SK-N-SH (cell line): ENCODE results near the gene LPIN1. TPM values are rescaled to one million over a fixed set of nuclear protein-coding genes. Genes with fewer than 3 reads are reported as not detected.

ENCODE experiments used
- CTCF ChIA-PET: fragments of 300-600, 350-600 bp; formaldehyde crosslinking; extraction: SDS; loops from one replicate; lab custom pipeline; 2021; lab: Yijun Ruan, JAX
- POLR2A ChIA-PET: fragments of 350-600 bp; sonication (Branson Sonifier 250); formaldehyde crosslinking; extraction: SDS; loops from one replicate; lab custom pipeline; 2020; ENCODE audit warnings: antibody characterized with exemption, inconsistent platforms; lab: Yijun Ruan, JAX
- DNase-seq: peaks from one replicate; pipeline ENCODE4 v3.0.0; 2012
- H2AFZ ChIP-seq: fragments of 200-600 bp; sonication (generic); 2 replicates; pipeline ENCODE4 v1.8.1; 2016; ENCODE audit warnings: antibody characterized with exemption, mild to moderate bottlenecking, low read depth
- H3F3A ChIP-seq: fragments of 200-600 bp; sonication (generic); replicated peaks from 2 replicates; pipeline ENCODE3; 2016; ENCODE audit warnings: antibody characterized with exemption, mild to moderate bottlenecking; ENCODE audit not compliant: insufficient read depth
- H3K27ac ChIP-seq, 2 experiments: fragments of 200-500 bp in 1 of 2; fragments of 200-600 bp in 1 of 2; sonication (Bioruptor generic) in 1 of 2; sonication (generic), shearing (Covaris generic) in 1 of 2; 2 replicates each; pipeline versions ENCODE4 v1.5.1 to v1.6.1; 2014 to 2016; ENCODE audit warnings: low read depth in 2 of 2, inconsistent platforms in 1 of 2, low read length in 1 of 2, mild to moderate bottlenecking in 1 of 2, mixed read lengths in 1 of 2
- H3K27me3 ChIP-seq: fragments of 200-600 bp; sonication (generic), shearing (Covaris generic); 2 replicates; pipeline ENCODE4 v1.6.1; 2016; ENCODE audit warnings: mixed run types; ENCODE audit not compliant: insufficient read depth
- H3K36me3 ChIP-seq, 2 experiments: fragments of 200-500 bp in 1 of 2; fragments of 200-600 bp in 1 of 2; sonication (Bioruptor generic) in 1 of 2; sonication (generic) in 1 of 2; replicated peaks in 1 of 2; 2 replicates each; pipeline versions ENCODE3 to v1.5.1; 2014 to 2016; ENCODE audit warnings: low read length in 1 of 2, mild to moderate bottlenecking in 1 of 2; ENCODE audit not compliant: insufficient read depth in 2 of 2, control insufficient read depth in 1 of 2
- H3K4me1 ChIP-seq, 2 experiments: fragments of 200-500 bp in 1 of 2; fragments of 200-600 bp in 1 of 2; sonication (Bioruptor generic) in 1 of 2; sonication (generic), shearing (Covaris generic) in 1 of 2; 2 replicates each; pipeline versions ENCODE4 v1.5.1 to v1.6.1; 2014 to 2016; ENCODE audit warnings: low read depth in 1 of 2, low read length in 1 of 2, mixed run types in 1 of 2; ENCODE audit not compliant: insufficient read depth in 2 of 2, control insufficient read depth in 1 of 2
- H3K4me2 ChIP-seq: fragments of 200-600 bp; sonication (generic), shearing (Covaris generic); 2 replicates; pipeline ENCODE4 v1.6.1; 2017; ENCODE audit warnings: mixed run types
- H3K4me3 ChIP-seq, 2 experiments: fragments of 200-500 bp in 1 of 2; fragments of 200-600 bp in 1 of 2; sonication (Bioruptor generic) in 1 of 2; sonication (generic), shearing (Covaris generic) in 1 of 2; 2 replicates each; pipeline versions ENCODE4 v1.5.1 to v1.8.1; 2014 to 2016; ENCODE audit warnings: low read depth in 2 of 2, inconsistent platforms in 1 of 2, low read length in 1 of 2, mild to moderate bottlenecking in 1 of 2, mixed read lengths in 1 of 2, moderate library complexity in 1 of 2
- H3K79me2 ChIP-seq: fragments of 200-600 bp; sonication (generic); 2 replicates; pipeline ENCODE4 v1.8.1; 2017; ENCODE audit warnings: mild to moderate bottlenecking; ENCODE audit not compliant: insufficient read depth
- H3K9ac ChIP-seq: fragments of 200-600 bp; sonication (generic); 2 replicates; pipeline ENCODE4 v1.6.1; 2017; ENCODE audit warnings: mixed run types
- H3K9me2 ChIP-seq: fragments of 200-600 bp; sonication (generic); 2 replicates; pipeline ENCODE4 v1.6.1; 2017; ENCODE audit warnings: mixed run types
- H3K9me3 ChIP-seq: fragments of 200-600 bp; sonication (generic); 2 replicates; pipeline ENCODE4 v1.6.1; 2017; ENCODE audit warnings: mixed run types, mild to moderate bottlenecking, moderate library complexity
- H4K20me1 ChIP-seq: fragments of 200-600 bp; sonication (generic); 2 replicates; pipeline ENCODE4 v1.6.1; 2017; ENCODE audit warnings: mild to moderate bottlenecking, mixed run types; ENCODE audit not compliant: insufficient read depth
- ELF1 ChIP-seq: IDR thresholded peaks from 2 replicates; pipeline ENCODE4 v1.4.0; 2012
- EP300 ChIP-seq, 2 experiments: IDR thresholded peaks; 2 replicates each; pipeline versions ENCODE4 v1.4.0 to v1.6.1; 2012; ENCODE audit warnings: borderline replicate concordance in 1 of 2, low read depth in 1 of 2, low read length in 1 of 2
- FOSL2 ChIP-seq: IDR thresholded peaks from 2 replicates; pipeline ENCODE4 v1.4.0; 2012; ENCODE audit warnings: low read depth, mild to moderate bottlenecking, moderate library complexity, borderline replicate concordance
- GABPA ChIP-seq: IDR thresholded peaks from 2 replicates; pipeline ENCODE4 v1.4.0; 2012; ENCODE audit warnings: low read depth, mild to moderate bottlenecking
- JUND ChIP-seq: IDR thresholded peaks from 2 replicates; pipeline ENCODE4 v1.4.0; 2012
- MEF2A ChIP-seq: IDR thresholded peaks from 2 replicates; pipeline ENCODE4 v1.4.0; 2012; ENCODE audit warnings: low read depth, borderline replicate concordance
- MXI1 ChIP-seq: IDR thresholded peaks from 2 replicates; pipeline ENCODE4 v1.6.1; 2012; ENCODE audit warnings: mild to moderate bottlenecking, low read depth, low read length, improper control_type of control experiment
- POLR2AphosphoS5 ChIP-seq: IDR thresholded peaks from 2 replicates; pipeline ENCODE4 v1.6.1; 2012; ENCODE audit warnings: low read depth, low read length
- RCOR1 ChIP-seq: fragments of 150-350 bp; IDR thresholded peaks from 2 replicates; pipeline ENCODE4 v1.6.1; 2017; ENCODE audit warnings: antibody characterized with exemption, low read length
- RXRA ChIP-seq: IDR thresholded peaks from 2 replicates; pipeline ENCODE4 v1.4.0; 2012; ENCODE audit warnings: low read depth, mild to moderate bottlenecking, borderline replicate concordance
- SMC3 ChIP-seq: IDR thresholded peaks from 2 replicates; pipeline ENCODE4 v1.6.1; 2012; ENCODE audit warnings: low read depth, low read length, improper control_type of control experiment
- TCF12 ChIP-seq: IDR thresholded peaks from 2 replicates; pipeline ENCODE4 v1.4.0; 2012
- YY1 ChIP-seq: IDR thresholded peaks from 2 replicates; pipeline ENCODE4 v1.4.0; 2012; ENCODE audit warnings: low read depth, mild to moderate bottlenecking
- WGBS: methylation state at CpG from one replicate; pipeline ENCODE4 v1.1.6; 2017; ENCODE audit warnings: low lambda C conversion rate; 5-methylcytosine and 5-hydroxymethylcytosine counted together
- polyA plus RNA-seq, 3 experiments: library from polyadenylated mRNA; depleted of rRNA; stranded (reverse); fragments of >200 nt; gene quantifications; 2 replicates each; pipeline ENCODE4 v1.2.3, GENCODE V29; 2012
- TF ChIP-seq, protein P1 (sequence below): IDR thresholded peaks from 2 replicates; pipeline ENCODE4 v1.4.0; 2012; ENCODE audit warnings: low read depth
- TF ChIP-seq, protein P2 (sequence below): IDR thresholded peaks from 2 replicates; pipeline ENCODE4; 2012
- TF ChIP-seq, protein P3 (sequence below): fragments of 200-600 bp; sonication (generic); IDR thresholded peaks from 2 replicates; pipeline ENCODE4 v1.6.1; 2017; ENCODE audit warnings: antibody characterized with exemption, mild to moderate bottlenecking, moderate library complexity
- TF ChIP-seq, protein P4 (sequence below): fragments of 150-350 bp; IDR thresholded peaks from 2 replicates; pipeline ENCODE4 v1.6.1; 2016; ENCODE audit warnings: mild to moderate bottlenecking, low read depth, low read length
- TF ChIP-seq, protein P5 (sequence below): IDR thresholded peaks from 2 replicates; pipeline ENCODE4 v1.4.0; 2012; ENCODE audit warnings: low read depth, borderline replicate concordance
- TF ChIP-seq, protein P6 (sequence below): fragments of 150-350 bp; IDR thresholded peaks from 2 replicates; pipeline ENCODE4 v1.6.1; 2017; ENCODE audit warnings: antibody characterized with exemption, low read length, low read depth, borderline replicate concordance

The LPIN1 gene
- polyA plus RNA-seq, 1 of the 3 experiments (the other 2 are of a cell fraction) = 22.1 TPM

DNA sequence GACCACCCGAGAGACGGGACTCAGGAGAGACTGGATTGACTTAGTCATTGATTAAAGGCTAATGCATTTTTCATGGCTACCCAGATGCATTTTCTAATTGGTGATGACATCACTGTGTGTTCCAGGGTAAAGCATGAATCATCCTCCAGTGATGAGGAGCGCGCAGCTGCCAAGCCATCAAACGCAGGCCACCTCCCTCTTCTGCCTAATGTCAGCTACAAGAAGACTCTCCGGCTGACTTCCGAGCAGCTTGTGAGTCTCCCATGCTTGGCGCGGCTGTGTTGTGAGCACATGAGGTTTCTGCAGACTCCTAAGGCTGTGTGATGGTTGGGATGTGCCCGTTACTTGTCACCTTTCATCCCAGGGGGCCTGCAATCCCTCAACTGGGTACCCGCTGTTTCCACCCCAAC is 56.4 kb downstream of the LPIN1 start:
- no peaks in the 10 kb centered on the region for H4K20me1 ChIP-seq
- H3K9ac ChIP-seq = no peak overlapping the region
- WGBS = 68% methylated on average over 9 of the region's 11 CpGs
- H3K36me3 ChIP-seq = peaks cover 40 to 78% of the 10 kb centered on the region in 2 experiments
- no peaks in the 10 kb centered on the region for H3F3A ChIP-seq
- peak overlapping the region in 1 of 2 experiments; percentile 8; a peak in 2 of 4 replicates for H3K27ac ChIP-seq
- no peaks in the 10 kb centered on the region for H3K27me3 ChIP-seq
- H3K9me2 ChIP-seq = no peaks in the 10 kb centered on the region
- H3K9me3 ChIP-seq = no peaks in the 10 kb centered on the region
- no peak overlapping the region for H3K4me3 ChIP-seq
- TF ChIP-seq GABPA = no peak
- no peak for TF ChIP-seq EP300 (IDR thresholded peaks at IDR 0.05; ENCODE audit: borderline replicate concordance in 1 of 2, low read depth in 1 of 2, low read length in 1 of 2)
- TF ChIP-seq, protein P1, sequence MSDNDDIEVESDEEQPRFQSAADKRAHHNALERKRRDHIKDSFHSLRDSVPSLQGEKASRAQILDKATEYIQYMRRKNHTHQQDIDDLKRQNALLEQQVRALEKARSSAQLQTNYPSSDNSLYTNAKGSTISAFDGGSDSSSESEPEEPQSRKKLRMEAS = peak; percentile 27; the same call in 1 of the 2 replicates
- peak; percentile 81; the same call in 1 of the 2 replicates for TF ChIP-seq FOSL2
- TF ChIP-seq JUND = peak; percentile 75
- TF ChIP-seq TCF12 = peak; percentile 78
- TF ChIP-seq, protein P2, sequence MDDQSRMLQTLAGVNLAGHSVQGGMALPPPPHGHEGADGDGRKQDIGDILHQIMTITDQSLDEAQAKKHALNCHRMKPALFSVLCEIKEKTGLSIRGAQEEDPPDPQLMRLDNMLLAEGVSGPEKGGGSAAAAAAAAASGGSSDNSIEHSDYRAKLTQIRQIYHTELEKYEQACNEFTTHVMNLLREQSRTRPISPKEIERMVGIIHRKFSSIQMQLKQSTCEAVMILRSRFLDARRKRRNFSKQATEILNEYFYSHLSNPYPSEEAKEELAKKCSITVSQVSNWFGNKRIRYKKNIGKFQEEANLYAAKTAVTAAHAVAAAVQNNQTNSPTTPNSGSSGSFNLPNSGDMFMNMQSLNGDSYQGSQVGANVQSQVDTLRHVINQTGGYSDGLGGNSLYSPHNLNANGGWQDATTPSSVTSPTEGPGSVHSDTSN = peak; percentile 86
- peaks cover 6 to 8% of the 10 kb centered on the region in 2 experiments; a peak in 1 of 4 replicates for H3K4me1 ChIP-seq
- H2AFZ ChIP-seq = no peak overlapping the region
- DNase-seq = no peak
- POLR2A ChIA-PET = no interaction called here
- H3K79me2 ChIP-seq = no peaks in the 10 kb centered on the region
- CTCF ChIA-PET = interaction anchor here (0.6 to 5.6 kb wide), 7 partner anchors 14 to 579 kb away, joined by 3 to 48 read pairs (median 7); no protein-coding TSS in a partner anchor
- no peak overlapping the region for H3K4me2 ChIP-seq

DNA sequence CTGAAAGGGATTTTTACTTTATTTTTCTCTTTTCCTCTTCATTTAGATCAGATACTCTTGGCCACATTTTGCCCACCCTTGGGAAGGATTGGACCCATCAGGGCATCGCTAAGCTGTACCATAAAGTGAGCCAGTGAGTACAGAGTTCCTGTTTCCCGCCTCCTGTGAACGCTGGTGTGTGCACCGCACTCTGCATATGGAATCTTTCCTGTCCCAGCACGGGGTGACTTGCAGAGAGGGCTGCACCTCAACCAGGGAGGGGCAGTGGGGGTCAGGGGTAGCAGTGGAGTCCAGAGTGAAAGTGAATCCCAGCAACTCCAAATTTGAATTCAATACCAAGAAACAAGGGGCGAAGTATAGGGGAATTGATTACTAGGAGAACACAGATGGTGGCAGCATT is 58.6 kb downstream of the LPIN1 start:
- no peak overlapping the region for H2AFZ ChIP-seq
- TF ChIP-seq MXI1 (no peak), ELF1 (no peak), RXRA (no peak), RCOR1 (no peak), POLR2AphosphoS5 (no peak), TCF12 (no peak), MEF2A (no peak), YY1 (no peak), SMC3 (no peak)
- TF ChIP-seq, protein P2 = no peak
- TF ChIP-seq, protein P3, sequence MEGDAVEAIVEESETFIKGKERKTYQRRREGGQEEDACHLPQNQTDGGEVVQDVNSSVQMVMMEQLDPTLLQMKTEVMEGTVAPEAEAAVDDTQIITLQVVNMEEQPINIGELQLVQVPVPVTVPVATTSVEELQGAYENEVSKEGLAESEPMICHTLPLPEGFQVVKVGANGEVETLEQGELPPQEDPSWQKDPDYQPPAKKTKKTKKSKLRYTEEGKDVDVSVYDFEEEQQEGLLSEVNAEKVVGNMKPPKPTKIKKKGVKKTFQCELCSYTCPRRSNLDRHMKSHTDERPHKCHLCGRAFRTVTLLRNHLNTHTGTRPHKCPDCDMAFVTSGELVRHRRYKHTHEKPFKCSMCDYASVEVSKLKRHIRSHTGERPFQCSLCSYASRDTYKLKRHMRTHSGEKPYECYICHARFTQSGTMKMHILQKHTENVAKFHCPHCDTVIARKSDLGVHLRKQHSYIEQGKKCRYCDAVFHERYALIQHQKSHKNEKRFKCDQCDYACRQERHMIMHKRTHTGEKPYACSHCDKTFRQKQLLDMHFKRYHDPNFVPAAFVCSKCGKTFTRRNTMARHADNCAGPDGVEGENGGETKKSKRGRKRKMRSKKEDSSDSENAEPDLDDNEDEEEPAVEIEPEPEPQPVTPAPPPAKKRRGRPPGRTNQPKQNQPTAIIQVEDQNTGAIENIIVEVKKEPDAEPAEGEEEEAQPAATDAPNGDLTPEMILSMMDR = no peak
- TF ChIP-seq, protein P4, sequence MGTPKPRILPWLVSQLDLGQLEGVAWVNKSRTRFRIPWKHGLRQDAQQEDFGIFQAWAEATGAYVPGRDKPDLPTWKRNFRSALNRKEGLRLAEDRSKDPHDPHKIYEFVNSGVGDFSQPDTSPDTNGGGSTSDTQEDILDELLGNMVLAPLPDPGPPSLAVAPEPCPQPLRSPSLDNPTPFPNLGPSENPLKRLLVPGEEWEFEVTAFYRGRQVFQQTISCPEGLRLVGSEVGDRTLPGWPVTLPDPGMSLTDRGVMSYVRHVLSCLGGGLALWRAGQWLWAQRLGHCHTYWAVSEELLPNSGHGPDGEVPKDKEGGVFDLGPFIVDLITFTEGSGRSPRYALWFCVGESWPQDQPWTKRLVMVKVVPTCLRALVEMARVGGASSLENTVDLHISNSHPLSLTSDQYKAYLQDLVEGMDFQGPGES = no peak
- TF ChIP-seq, protein P5, sequence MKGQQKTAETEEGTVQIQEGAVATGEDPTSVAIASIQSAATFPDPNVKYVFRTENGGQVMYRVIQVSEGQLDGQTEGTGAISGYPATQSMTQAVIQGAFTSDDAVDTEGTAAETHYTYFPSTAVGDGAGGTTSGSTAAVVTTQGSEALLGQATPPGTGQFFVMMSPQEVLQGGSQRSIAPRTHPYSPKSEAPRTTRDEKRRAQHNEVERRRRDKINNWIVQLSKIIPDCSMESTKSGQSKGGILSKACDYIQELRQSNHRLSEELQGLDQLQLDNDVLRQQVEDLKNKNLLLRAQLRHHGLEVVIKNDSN = no peak
- TF ChIP-seq, protein P6, sequence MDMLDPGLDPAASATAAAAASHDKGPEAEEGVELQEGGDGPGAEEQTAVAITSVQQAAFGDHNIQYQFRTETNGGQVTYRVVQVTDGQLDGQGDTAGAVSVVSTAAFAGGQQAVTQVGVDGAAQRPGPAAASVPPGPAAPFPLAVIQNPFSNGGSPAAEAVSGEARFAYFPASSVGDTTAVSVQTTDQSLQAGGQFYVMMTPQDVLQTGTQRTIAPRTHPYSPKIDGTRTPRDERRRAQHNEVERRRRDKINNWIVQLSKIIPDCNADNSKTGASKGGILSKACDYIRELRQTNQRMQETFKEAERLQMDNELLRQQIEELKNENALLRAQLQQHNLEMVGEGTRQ = no peak

More for the DNA sequence above, 58.6 kb downstream of the LPIN1 start:
- Histone ChIP-seq H3K9me3 (no peaks in the 10 kb centered on the region), H4K20me1 (no peaks in the 10 kb centered on the region), H3K4me3 (no peak overlapping the region; a peak in 1 of 4 replicates), H3K9me2 (no peaks in the 10 kb centered on the region), H3K36me3 (peaks cover 43 to 64% of the 10 kb centered on the region in 2 experiments), H3K4me2 (no peak overlapping the region), H3K79me2 (no peaks in the 10 kb centered on the region), H3K27ac (no peak overlapping the region), H3K9ac (no peak overlapping the region), H3K27me3 (no peaks in the 10 kb centered on the region), H3F3A (no peaks in the 10 kb centered on the region), H3K4me1 (peaks cover under 1 to 8% of the 10 kb centered on the region in 2 experiments; a peak in 1 of 4 replicates)
- CTCF ChIA-PET = interaction anchor here (0.5 to 2.9 kb wide), 4 partner anchors 15 to 29 kb away, joined by 3 to 22 read pairs (median 5); no protein-coding TSS in a partner anchor
- WGBS = 94% methylated on average over 6 of the region's 6 CpGs
- POLR2A ChIA-PET = no interaction called here
- no peak for DNase-seq
